ENCODE results near the gene GTF3C5. TPM values are rescaled to one million over a fixed set of nuclear protein-coding genes. Genes with fewer than 3 reads are reported as not detected.
"Not testable (repeated sequence)": the region's sequence is repeated elsewhere in the genome, so short reads cannot be mapped to it uniquely, and the experiment has no call there.

Gene GTF3C5
- total RNA-seq, 1 donor from 2014 or later: 46.4 TPM

DNA sequence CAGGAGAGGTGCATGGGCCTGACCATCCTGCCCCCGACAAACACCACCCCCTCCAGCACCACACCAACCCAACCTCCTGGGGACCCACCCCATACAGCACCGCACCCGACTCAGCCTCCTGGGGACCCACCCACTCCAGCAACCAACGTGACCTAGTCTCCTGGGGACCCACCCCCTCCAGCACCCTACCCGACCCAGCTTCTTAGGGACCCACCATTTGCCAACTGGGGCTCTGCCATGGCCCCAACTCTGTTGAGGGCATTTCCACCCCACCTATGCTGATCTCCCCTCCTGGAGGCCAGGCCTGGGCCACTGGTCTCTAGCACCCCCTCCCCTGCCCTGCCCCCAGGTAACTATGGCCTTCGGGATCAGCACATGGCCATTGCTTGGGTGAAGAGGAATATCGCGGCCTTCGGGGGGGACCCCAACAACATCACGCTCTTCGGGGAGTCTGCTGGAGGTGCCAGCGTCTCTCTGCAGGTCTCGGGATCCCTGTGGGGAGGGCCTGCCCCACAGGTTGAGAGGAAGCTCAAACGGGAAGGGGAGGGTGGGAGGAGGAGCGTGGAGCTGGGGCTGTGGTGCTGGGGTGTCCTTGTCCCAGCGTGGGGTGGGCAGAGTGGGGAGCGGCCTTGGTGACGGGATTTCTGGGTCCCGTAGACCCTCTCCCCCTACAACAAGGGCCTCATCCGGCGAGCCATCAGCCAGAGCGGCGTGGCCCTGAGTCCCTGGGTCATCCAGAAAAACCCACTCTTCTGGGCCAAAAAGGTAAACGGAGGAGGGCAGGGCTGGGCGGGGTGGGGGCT, 35.6 kb downstream of the GTF3C5 start:
- Histone ChIP-seq H3K4me2 (ENCODE audit: low read length) (no peak overlapping the region), H3K9me3 (ENCODE audit: insufficient read depth, low read depth, low read length) (no peaks in the 10 kb centered on the region), H2AFZ (ENCODE audit: low read depth, low read length) (no peak overlapping the region), H4K20me1 (ENCODE audit: insufficient read depth, low read length) (no peaks in the 10 kb centered on the region), H3K4me3 (ENCODE audit: insufficient read depth, low read depth, low read length) (no peak overlapping the region), H3K27ac (ENCODE audit: low read depth, low read length) (no peak overlapping the region), H3K9ac (ENCODE audit: low read length) (no peak overlapping the region), H3K36me3 (ENCODE audit: insufficient read depth, low read length) (no peaks in the 10 kb centered on the region), H3K4me1 (ENCODE audit: insufficient read depth, low read length) (no peaks in the 10 kb centered on the region), H3K27me3 (ENCODE audit: insufficient read depth, low read length) (no peaks in the 10 kb centered on the region), H3K79me2 (ENCODE audit: insufficient read depth, low read length) (no peaks in the 10 kb centered on the region)
- Mint-ChIP-seq H3K9me3 (ENCODE audit: unreplicated experiment) (no peaks in the 10 kb centered on the region), H3K27ac (ENCODE audit: unreplicated experiment) (no peak overlapping the region), H3K36me3 (ENCODE audit: low read depth, unreplicated experiment) (peaks cover 9% of the 10 kb centered on the region), H3K27me3 (ENCODE audit: low read depth, unreplicated experiment) (no peaks in the 10 kb centered on the region), H3K4me3 (ENCODE audit: unreplicated experiment) (no peak overlapping the region), H3K4me1 (ENCODE audit: low read depth, unreplicated experiment) (no peaks in the 10 kb centered on the region)
- no peak for TF ChIP-seq EZH2 (IDR thresholded peaks at IDR 0.05; ENCODE audit: insufficient read depth, low read length)
- TF ChIP-seq, protein P1, sequence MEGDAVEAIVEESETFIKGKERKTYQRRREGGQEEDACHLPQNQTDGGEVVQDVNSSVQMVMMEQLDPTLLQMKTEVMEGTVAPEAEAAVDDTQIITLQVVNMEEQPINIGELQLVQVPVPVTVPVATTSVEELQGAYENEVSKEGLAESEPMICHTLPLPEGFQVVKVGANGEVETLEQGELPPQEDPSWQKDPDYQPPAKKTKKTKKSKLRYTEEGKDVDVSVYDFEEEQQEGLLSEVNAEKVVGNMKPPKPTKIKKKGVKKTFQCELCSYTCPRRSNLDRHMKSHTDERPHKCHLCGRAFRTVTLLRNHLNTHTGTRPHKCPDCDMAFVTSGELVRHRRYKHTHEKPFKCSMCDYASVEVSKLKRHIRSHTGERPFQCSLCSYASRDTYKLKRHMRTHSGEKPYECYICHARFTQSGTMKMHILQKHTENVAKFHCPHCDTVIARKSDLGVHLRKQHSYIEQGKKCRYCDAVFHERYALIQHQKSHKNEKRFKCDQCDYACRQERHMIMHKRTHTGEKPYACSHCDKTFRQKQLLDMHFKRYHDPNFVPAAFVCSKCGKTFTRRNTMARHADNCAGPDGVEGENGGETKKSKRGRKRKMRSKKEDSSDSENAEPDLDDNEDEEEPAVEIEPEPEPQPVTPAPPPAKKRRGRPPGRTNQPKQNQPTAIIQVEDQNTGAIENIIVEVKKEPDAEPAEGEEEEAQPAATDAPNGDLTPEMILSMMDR (IDR thresholded peaks at IDR 0.05; ENCODE audit: insufficient read depth, low read depth, low read length): no peak
- FAIRE-seq (no peak), DNase-seq (ENCODE audit: low read depth) (no peak)

DNA sequence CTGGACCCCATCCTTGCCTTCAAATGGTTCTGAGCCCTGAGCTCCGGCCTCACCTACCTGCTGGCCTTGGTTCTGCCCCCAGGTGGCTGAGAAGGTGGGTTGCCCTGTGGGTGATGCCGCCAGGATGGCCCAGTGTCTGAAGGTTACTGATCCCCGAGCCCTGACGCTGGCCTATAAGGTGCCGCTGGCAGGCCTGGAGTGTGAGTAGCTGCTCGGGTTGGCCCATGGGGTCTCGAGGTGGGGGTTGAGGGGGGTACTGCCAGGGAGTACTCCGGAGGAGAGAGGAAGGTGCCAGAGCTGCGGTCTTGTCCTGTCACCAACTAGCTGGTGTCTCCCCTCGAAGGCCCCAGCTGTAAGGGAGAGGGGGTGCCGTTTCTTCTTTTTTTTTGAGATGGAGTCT, 36.2 kb downstream of the GTF3C5 start:
- Mint-ChIP-seq H3K4me3 (ENCODE audit: unreplicated experiment) (no peak overlapping the region), H3K4me1 (ENCODE audit: low read depth, unreplicated experiment) (no peaks in the 10 kb centered on the region), H3K36me3 (ENCODE audit: low read depth, unreplicated experiment) (peaks cover 12% of the 10 kb centered on the region), H3K27ac (ENCODE audit: unreplicated experiment) (no peak overlapping the region), H3K27me3 (ENCODE audit: low read depth, unreplicated experiment) (no peaks in the 10 kb centered on the region), H3K9me3 (ENCODE audit: unreplicated experiment) (no peaks in the 10 kb centered on the region)
- FAIRE-seq (no peak), DNase-seq (ENCODE audit: low read depth) (no peak)
- Histone ChIP-seq H3K27ac (ENCODE audit: low read depth, low read length) (no peak overlapping the region), H2AFZ (ENCODE audit: low read depth, low read length) (no peak overlapping the region), H3K4me3 (ENCODE audit: insufficient read depth, low read depth, low read length) (no peak overlapping the region), H3K9me3 (ENCODE audit: insufficient read depth, low read depth, low read length) (no peaks in the 10 kb centered on the region), H3K9ac (ENCODE audit: low read length) (no peak overlapping the region), H3K36me3 (ENCODE audit: insufficient read depth, low read length) (no peaks in the 10 kb centered on the region), H4K20me1 (ENCODE audit: insufficient read depth, low read length) (no peaks in the 10 kb centered on the region), H3K4me1 (ENCODE audit: insufficient read depth, low read length) (no peaks in the 10 kb centered on the region), H3K4me2 (ENCODE audit: low read length) (no peak overlapping the region), H3K27me3 (ENCODE audit: insufficient read depth, low read length) (no peaks in the 10 kb centered on the region), H3K79me2 (ENCODE audit: insufficient read depth, low read length) (no peaks in the 10 kb centered on the region)
- TF ChIP-seq, protein P1 (IDR thresholded peaks at IDR 0.05; ENCODE audit: insufficient read depth, low read depth, low read length): no peak
- no peak for TF ChIP-seq EZH2 (IDR thresholded peaks at IDR 0.05; ENCODE audit: insufficient read depth, low read length)

DNA sequence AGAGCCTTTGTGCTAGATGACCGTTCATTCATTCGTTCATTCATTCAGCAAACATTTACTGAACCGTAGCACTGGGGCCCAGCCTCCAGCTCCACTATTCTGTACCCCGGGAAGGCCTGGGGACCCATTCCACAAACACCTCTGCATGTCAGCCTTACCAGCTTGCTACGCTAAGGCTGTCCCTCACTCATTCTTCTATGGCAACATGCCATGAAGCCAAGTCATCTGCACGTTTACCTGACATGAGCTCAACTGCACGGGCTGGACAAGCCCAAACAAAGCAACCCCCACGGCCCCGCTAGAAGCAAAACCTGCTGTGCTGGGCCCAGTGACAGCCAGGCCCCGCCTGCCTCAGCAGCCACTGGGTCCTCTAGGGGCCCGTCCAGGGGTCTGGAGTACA, 37.0 kb downstream of the GTF3C5 start:
- Histone ChIP-seq H2AFZ (ENCODE audit: low read depth, low read length) (no peak overlapping the region), H3K27me3 (ENCODE audit: insufficient read depth, low read length) (no peaks in the 10 kb centered on the region), H3K9me3 (ENCODE audit: insufficient read depth, low read depth, low read length) (no peaks in the 10 kb centered on the region), H3K4me1 (ENCODE audit: insufficient read depth, low read length) (no peaks in the 10 kb centered on the region), H3K79me2 (ENCODE audit: insufficient read depth, low read length) (no peaks in the 10 kb centered on the region), H3K4me3 (ENCODE audit: insufficient read depth, low read depth, low read length) (no peak overlapping the region), H3K4me2 (ENCODE audit: low read length) (no peak overlapping the region), H3K9ac (ENCODE audit: low read length) (no peak overlapping the region), H4K20me1 (ENCODE audit: insufficient read depth, low read length) (no peaks in the 10 kb centered on the region), H3K36me3 (ENCODE audit: insufficient read depth, low read length) (no peaks in the 10 kb centered on the region), H3K27ac (ENCODE audit: low read depth, low read length) (no peak overlapping the region)
- DNase-seq (ENCODE audit: low read depth) (no peak), FAIRE-seq (no peak)
- Mint-ChIP-seq H3K27ac (ENCODE audit: unreplicated experiment) (no peak overlapping the region), H3K36me3 (ENCODE audit: low read depth, unreplicated experiment) (peaks cover 13% of the 10 kb centered on the region), H3K27me3 (ENCODE audit: low read depth, unreplicated experiment) (no peaks in the 10 kb centered on the region), H3K4me3 (ENCODE audit: unreplicated experiment) (no peak overlapping the region), H3K9me3 (ENCODE audit: unreplicated experiment) (no peaks in the 10 kb centered on the region), H3K4me1 (ENCODE audit: low read depth, unreplicated experiment) (no peaks in the 10 kb centered on the region)
- TF ChIP-seq, protein P1 (IDR thresholded peaks at IDR 0.05; ENCODE audit: insufficient read depth, low read depth, low read length): no peak
- TF ChIP-seq EZH2 (IDR thresholded peaks at IDR 0.05; ENCODE audit: insufficient read depth, low read length): no peak

DNA sequence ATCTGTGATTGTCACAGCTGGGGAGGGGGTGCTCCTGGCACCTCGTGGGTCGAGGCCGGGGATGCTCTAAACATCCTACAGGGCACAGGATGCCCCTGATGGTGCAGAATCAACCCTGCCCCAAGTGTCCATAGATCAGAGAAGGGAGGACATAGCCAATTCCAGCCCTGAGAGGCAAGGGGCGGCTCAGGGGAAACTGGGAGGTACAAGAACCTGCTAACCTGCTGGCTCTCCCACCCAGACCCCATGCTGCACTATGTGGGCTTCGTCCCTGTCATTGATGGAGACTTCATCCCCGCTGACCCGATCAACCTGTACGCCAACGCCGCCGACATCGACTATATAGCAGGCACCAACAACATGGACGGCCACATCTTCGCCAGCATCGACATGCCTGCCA, 37.6 kb downstream of the GTF3C5 start:
- not testable (repeated sequence) for H3K4me2 ChIP-seq (ENCODE audit: low read length); H3K79me2 ChIP-seq (ENCODE audit: insufficient read depth, low read length); H3K27ac Mint-ChIP-seq (ENCODE audit: unreplicated experiment); H4K20me1 ChIP-seq (ENCODE audit: insufficient read depth, low read length); H3K27me3 Mint-ChIP-seq (ENCODE audit: low read depth, unreplicated experiment); H3K4me3 ChIP-seq (ENCODE audit: insufficient read depth, low read depth, low read length); H3K4me1 ChIP-seq (ENCODE audit: insufficient read depth, low read length); H3K36me3 ChIP-seq (ENCODE audit: insufficient read depth, low read length); DNase-seq (ENCODE audit: low read depth); H3K27ac ChIP-seq (ENCODE audit: low read depth, low read length); H3K27me3 ChIP-seq (ENCODE audit: insufficient read depth, low read length); H3K4me3 Mint-ChIP-seq (ENCODE audit: unreplicated experiment); H3K9me3 Mint-ChIP-seq (ENCODE audit: unreplicated experiment); FAIRE-seq; H3K9me3 ChIP-seq (ENCODE audit: insufficient read depth, low read depth, low read length); H2AFZ ChIP-seq (ENCODE audit: low read depth, low read length); H3K9ac ChIP-seq (ENCODE audit: low read length); H3K4me1 Mint-ChIP-seq (ENCODE audit: low read depth, unreplicated experiment)
- H3K36me3 Mint-ChIP-seq (ENCODE audit: low read depth, unreplicated experiment): peaks cover 13% of the 10 kb centered on the region
